ENCODE measurements around the gene CNGA1. TPM values are rescaled to one million over a fixed set of nuclear protein-coding genes. Genes with fewer than 3 reads are reported as not detected.

Gene CNGA1
- total and polyA plus RNA-seq, 2 donors (not counting 3 experiments of a cell fraction or from before 2014, with no cell fraction given), result not detected

DNA sequence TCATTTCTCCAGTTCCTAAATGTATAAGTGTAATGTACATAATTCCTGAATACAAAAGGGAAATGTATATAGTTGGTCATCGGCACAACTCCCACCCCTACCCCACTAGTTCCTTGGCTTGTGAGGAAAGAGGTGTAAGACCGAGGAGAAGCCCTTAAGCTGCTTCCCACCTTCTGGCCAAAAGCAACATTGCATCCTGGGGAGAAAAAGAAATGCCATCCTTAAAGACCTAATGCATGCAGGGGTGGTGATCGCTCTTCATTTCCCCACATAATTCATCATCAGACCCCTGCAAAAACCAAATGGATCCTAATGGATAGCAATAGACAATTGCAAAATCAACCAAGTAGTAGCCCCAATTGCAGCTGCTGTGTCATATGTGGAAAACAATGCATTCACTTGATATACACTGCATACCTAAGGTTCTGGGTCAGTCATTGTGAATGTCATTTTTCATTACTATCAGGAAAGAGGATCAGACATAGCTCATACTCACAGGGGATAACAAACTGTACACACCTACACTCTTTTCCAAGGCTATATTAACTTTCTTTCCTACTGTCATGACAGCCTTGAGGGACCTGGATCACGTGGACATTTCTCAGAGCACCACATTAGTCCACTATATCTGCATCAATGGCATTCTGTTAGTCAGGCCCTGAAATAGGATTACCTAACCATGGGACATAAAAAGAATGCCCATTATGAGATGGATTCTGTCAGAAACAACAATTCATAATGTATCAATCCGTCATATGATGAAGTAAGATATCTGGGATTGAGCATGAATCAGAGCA lies 70.4 kb downstream of the CNGA1 start:
- DNase-seq (ENCODE audit: low read depth, low spot score) (no peak), FAIRE-seq (no peak)
- Histone ChIP-seq H4K20me1 (replicated peaks; ENCODE audit: control insufficient read depth, extremely low read depth, insufficient read depth, low read length) (no peaks in the 10 kb centered on the region), H3K4me3 (replicated peaks in 1 of 3; ENCODE audit: insufficient read depth in 1 of 3, low read depth in 1 of 3, low read length in 3 of 3) (no peak overlapping the region), H3K79me2 (ENCODE audit: control insufficient read depth, insufficient read depth, low read length) (no peaks in the 10 kb centered on the region), H3K4me2 (ENCODE audit: insufficient read depth, low read length) (no peak overlapping the region), H3K4me1 (ENCODE audit: control insufficient read depth, extremely low read depth, insufficient read depth, low read length) (no peaks in the 10 kb centered on the region), H3K27ac (ENCODE audit: insufficient read depth, low read depth, low read length) (no peak overlapping the region), H2AFZ (ENCODE audit: low read depth, low read length) (no peak overlapping the region), H3K36me3 (ENCODE audit: control insufficient read depth in 2 of 2, extremely low read depth in 1 of 2, insufficient read depth in 2 of 2, low read length in 2 of 2) (no peaks in the 10 kb centered on the region), H3K9me1 (replicated peaks; ENCODE audit: control insufficient read depth, extremely low read depth, insufficient read depth, low read length) (no peaks in the 10 kb centered on the region), H3K9me3 (replicated peaks; ENCODE audit: control insufficient read depth, insufficient read depth, low read length) (no peaks in the 10 kb centered on the region), H3K27me3 (ENCODE audit: control insufficient read depth in 2 of 2, insufficient read depth in 2 of 2, low read length in 2 of 2) (peaks cover 3% of the 10 kb centered on the region in 2 experiments), H3K9ac (replicated peaks; ENCODE audit: extremely low read depth, insufficient read depth, low read length) (no peak overlapping the region)
- intact Hi-C loops (cut with micrococcal nuclease), result no loop called here
- POLR2A ChIA-PET, result no interaction called here
- no peak for TF ChIP-seq POLR2AphosphoS5 (IDR thresholded peaks at IDR 0.05; ENCODE audit: insufficient read depth, low read depth, low read length)
- CTCF ChIA-PET, result interaction anchor here (0.8 to 1.6 kb wide), 2 partner anchors 12 to 141 kb away, joined by 3 to 4 read pairs; no protein-coding TSS in a partner anchor
- dilution Hi-C loops (cut with MboI; ENCODE audit: extremely low pct_ligation_motif_present, low sequenced_read_pairs), result no loop called here
- no TSS peak for BruUV-seq (replicated peaks)

DNA sequence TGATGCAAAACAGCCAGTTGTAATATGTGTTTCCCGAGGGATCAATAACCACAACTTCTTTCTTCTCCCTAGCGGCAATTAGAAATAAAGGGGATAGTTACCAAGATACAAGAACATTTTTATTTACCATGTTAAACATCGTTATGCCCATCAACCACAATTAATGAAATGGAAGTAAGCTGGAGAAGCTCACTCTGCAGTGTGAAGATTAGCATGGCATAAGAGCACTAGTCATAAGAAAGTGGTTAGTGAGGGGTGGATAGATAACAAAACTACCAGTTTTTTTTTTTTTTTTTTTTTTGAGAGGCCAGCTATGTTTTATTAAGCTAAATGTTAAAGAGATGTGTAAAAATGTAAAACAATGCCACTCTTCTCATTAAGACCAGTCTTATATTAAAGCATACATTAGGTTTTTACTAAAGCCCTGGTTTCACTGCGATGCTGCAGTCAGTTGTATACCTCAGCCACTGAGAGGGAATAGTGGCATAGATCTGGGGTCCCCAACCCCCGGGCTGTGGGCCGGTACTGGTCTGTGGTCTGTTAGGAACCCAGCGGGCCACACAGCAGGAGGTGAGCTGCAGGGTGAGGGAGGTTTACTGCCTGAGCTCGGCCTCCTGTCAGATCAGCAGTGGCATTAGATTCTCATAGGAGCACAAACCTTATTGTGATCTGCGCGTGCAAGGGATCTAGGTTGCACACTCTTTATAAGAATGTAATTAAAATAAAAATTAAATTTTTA lies 74.2 kb downstream of the CNGA1 start:
- Histone ChIP-seq H3K9ac (replicated peaks; ENCODE audit: extremely low read depth, insufficient read depth, low read length) (no peak overlapping the region), H3K79me2 (ENCODE audit: control insufficient read depth, insufficient read depth, low read length) (no peaks in the 10 kb centered on the region), H2AFZ (ENCODE audit: low read depth, low read length) (no peak overlapping the region), H3K4me2 (ENCODE audit: insufficient read depth, low read length) (no peak overlapping the region), H3K4me1 (ENCODE audit: control insufficient read depth, extremely low read depth, insufficient read depth, low read length) (no peaks in the 10 kb centered on the region), H4K20me1 (replicated peaks; ENCODE audit: control insufficient read depth, extremely low read depth, insufficient read depth, low read length) (no peaks in the 10 kb centered on the region), H3K27ac (ENCODE audit: insufficient read depth, low read depth, low read length) (no peak overlapping the region), H3K36me3 (ENCODE audit: control insufficient read depth in 2 of 2, extremely low read depth in 1 of 2, insufficient read depth in 2 of 2, low read length in 2 of 2) (no peaks in the 10 kb centered on the region), H3K4me3 (replicated peaks in 1 of 3; ENCODE audit: insufficient read depth in 1 of 3, low read depth in 1 of 3, low read length in 3 of 3) (no peak overlapping the region), H3K9me1 (replicated peaks; ENCODE audit: control insufficient read depth, extremely low read depth, insufficient read depth, low read length) (no peaks in the 10 kb centered on the region), H3K27me3 (ENCODE audit: control insufficient read depth in 2 of 2, insufficient read depth in 2 of 2, low read length in 2 of 2) (peaks cover 3 to 4% of the 10 kb centered on the region in 2 experiments), H3K9me3 (replicated peaks; ENCODE audit: control insufficient read depth, insufficient read depth, low read length) (no peaks in the 10 kb centered on the region)
- TF ChIP-seq MAX (IDR thresholded peaks at IDR 0.05; ENCODE audit: insufficient read depth, insufficient read length) (no peak), GATA2 (IDR thresholded peaks at IDR 0.05; ENCODE audit: insufficient read depth, insufficient read length, low read depth, low read length) (no peak), JUN (IDR thresholded peaks at IDR 0.05; ENCODE audit: borderline replicate concordance, insufficient read depth, insufficient read length, low read depth) (no peak), CTCF (IDR thresholded peaks at IDR 0.05; ENCODE audit: extremely low read depth in 1 of 2, insufficient read depth in 1 of 2, low read depth in 1 of 2, low read length in 2 of 2) (no peak), FOS (IDR thresholded peaks at IDR 0.05; ENCODE audit: borderline replicate concordance, insufficient read depth, low read length) (no peak), EZH2 (IDR thresholded peaks at IDR 0.05; ENCODE audit: borderline replicate concordance, low read depth, low read length, severe bottlenecking) (no peak), POLR2A (IDR thresholded peaks at IDR 0.05; ENCODE audit: low read depth, low read length) (no peak), POLR2AphosphoS5 (IDR thresholded peaks at IDR 0.05; ENCODE audit: insufficient read depth, low read depth, low read length) (no peak), MYC (IDR thresholded peaks at IDR 0.05; ENCODE audit: low read depth, low read length) (no peak)
- intact Hi-C loops (cut with micrococcal nuclease) (no loop called here), dilution Hi-C loops (cut with MboI; ENCODE audit: extremely low pct_ligation_motif_present, low sequenced_read_pairs) (no loop called here)
- ChIA-PET POLR2A (interaction anchor here (0.6 kb wide), 1 partner anchor 12 kb away, joined by 3 read pairs; no protein-coding TSS in a partner anchor), CTCF (interaction anchor here (3.2 kb wide), 1 partner anchor 8 kb away, joined by 20 read pairs; no protein-coding TSS in a partner anchor)
- BruUV-seq (replicated peaks), result no TSS peak
- DNase-seq (ENCODE audit: low read depth, low spot score) (no peak), FAIRE-seq (no peak)
